Keratinocyte (primary cell): ENCODE data around the gene MS4A15.

Source experiments
- CTCF ChIP-seq, 3 experiments: IDR thresholded peaks in 1 of 3; conservative IDR thresholded peaks in 1 of 3; optimal IDR thresholded peaks in 1 of 3; 2 replicates in 2 of 3; 3 replicates in 1 of 3; pipeline versions ENCODE3 to v1.5.1; 2011; ENCODE audit warnings: low read length in 3 of 3, mild to moderate bottlenecking in 3 of 3, moderate library complexity in 2 of 3, control low read depth in 1 of 3, inconsistent platforms in 1 of 3; ENCODE audit not compliant: insufficient read depth in 2 of 3; ENCODE audit errors: extremely low read depth in 1 of 3
- EZH2 ChIP-seq: IDR thresholded peaks from one replicate; pipeline ENCODE4 v1.6.1; 2012; ENCODE audit warnings: inconsistent platforms, mild to moderate bottlenecking, low read length, moderate library complexity

DNA sequence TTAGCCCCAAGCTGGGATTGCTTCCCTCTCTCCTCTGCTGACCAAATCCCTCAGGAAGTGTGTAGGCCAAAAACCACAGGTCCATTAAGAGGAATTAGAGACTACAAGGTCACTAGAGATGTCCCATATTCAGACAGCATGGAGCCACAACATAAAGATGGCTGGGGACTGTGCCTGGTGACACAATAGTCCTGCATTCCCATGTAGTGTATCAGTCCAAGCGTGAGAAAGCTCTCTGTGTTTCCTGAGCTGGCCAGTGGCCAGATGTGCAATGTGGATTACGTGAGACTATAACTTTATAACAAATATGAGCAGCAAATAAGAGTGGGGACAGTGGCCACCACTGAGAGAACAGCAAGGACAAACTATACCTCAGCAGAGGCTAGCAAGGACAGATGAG, 20.9 kb downstream of the MS4A15 start:
- TF ChIP-seq CTCF (optimal IDR thresholded peaks at IDR 0.05 in 1 of 3, IDR thresholded peaks at IDR 0.05 in 1 of 3, conservative IDR thresholded peaks at IDR 0.05 in 1 of 3; ENCODE audit: extremely low read depth in 1 of 3, insufficient read depth in 2 of 3, low read length in 3 of 3), result no peak
- no peak for TF ChIP-seq EZH2
